A673 (cell line): ENCODE data around the gene LHFPL6. TPM values are rescaled to one million over a fixed set of nuclear protein-coding genes. Genes with fewer than 3 reads are reported as not detected.

Source experiments
- BruUV-seq: library from RNA; stranded (reverse); fragments of 400-500 nt; replicated peaks from 2 replicates; lab custom pipeline; 2021; lab: Mats Ljungman, UMichigan
- CTCF ChIA-PET: fragments of 300-600 bp; sonication (Branson Sonifier 250); formaldehyde crosslinking; loops from one replicate; lab custom pipeline; 2022; ENCODE audit warnings: antibody characterized with exemption; lab: Charles Lee
- POLR2A ChIA-PET: fragments of 300-600 bp; sonication (Branson Sonifier 250); formaldehyde crosslinking; loops from one replicate; lab custom pipeline; 2022; ENCODE audit warnings: antibody characterized with exemption; ENCODE audit not compliant: low non-redundant PET; lab: Charles Lee
- DNase-seq: peaks from one replicate; pipeline ENCODE4 v3.0.0-alpha.2; 2015; ENCODE audit warnings: low spot score
- H3K27ac ChIP-seq: fragments of 200-600 bp; sonication (generic); 2 replicates; pipeline ENCODE4 v1.5.1; 2016; ENCODE audit warnings: mixed run types, low read depth, mild to moderate bottlenecking, mixed read lengths, antibody characterized with exemption, low read length; ENCODE audit not compliant: poor library complexity, severe bottlenecking
- H3K27me3 ChIP-seq: fragments of 200-600 bp; sonication (generic); replicated peaks from 2 replicates; pipeline ENCODE4 v1.6.1; 2017; ENCODE audit warnings: mixed run types, low read depth, mild to moderate bottlenecking, mixed read lengths, antibody characterized with exemption, low read length; ENCODE audit not compliant: insufficient read depth, poor library complexity
- H3K36me3 ChIP-seq: fragments of 200-600 bp; sonication (generic); 2 replicates; pipeline ENCODE4 v1.6.1; 2016; ENCODE audit warnings: mixed run types, mild to moderate bottlenecking, mixed read lengths, antibody characterized with exemption, low read length; ENCODE audit not compliant: insufficient read depth, poor library complexity, severe bottlenecking
- H3K4me1 ChIP-seq: fragments of 200-600 bp; sonication (generic); 2 replicates; pipeline ENCODE4 v1.6.1; 2017; ENCODE audit warnings: mixed run types, mild to moderate bottlenecking, mixed read lengths, antibody characterized with exemption, low read length; ENCODE audit not compliant: insufficient read depth, poor library complexity, severe bottlenecking
- H3K4me3 ChIP-seq: fragments of 200-600 bp; sonication (generic); 2 replicates; pipeline ENCODE4 v1.5.1; 2016; ENCODE audit warnings: low read depth, mixed run types, mild to moderate bottlenecking, mixed read lengths, low read length; ENCODE audit not compliant: poor library complexity, severe bottlenecking
- H3K9me3 ChIP-seq: fragments of 200-600 bp; sonication (generic); 2 replicates; pipeline ENCODE4 v1.6.1; 2016; ENCODE audit warnings: mixed run types, low read depth, mild to moderate bottlenecking, mixed read lengths, antibody characterized with exemption, low read length; ENCODE audit not compliant: poor library complexity, severe bottlenecking
- CTCF ChIP-seq: fragments of 300-800, 200-600 bp; sonication (generic); conservative IDR thresholded peaks from 2 replicates; pipeline ENCODE4 v1.5.1; 2017; ENCODE audit warnings: low read depth, mild to moderate bottlenecking, antibody characterized with exemption, low read length, moderate library complexity, mixed read lengths
- EZH2 ChIP-seq: fragments of 200-600 bp; sonication (generic); IDR thresholded peaks from 2 replicates; pipeline ENCODE4 v1.6.1; 2017; ENCODE audit warnings: borderline replicate concordance, low read depth, mild to moderate bottlenecking, mixed read lengths, antibody characterized with exemption, low read length; ENCODE audit not compliant: poor library complexity, severe bottlenecking
- intact Hi-C: fragments of 100-400 bp; cut with micrococcal nuclease; formaldehyde crosslinking; loops from one replicate; pipeline ENCODE4 v1.10.0; 2022; ENCODE audit not compliant: unreplicated experiment
- total RNA-seq: library from RNA; stranded (reverse); gene quantifications from 2 replicates; pipeline ENCODE4 v1.2.3, GENCODE V29; 2021

The LHFPL6 gene
- total RNA-seq, 1 experiment from 2014 or later = 63.9 TPM

DNA sequence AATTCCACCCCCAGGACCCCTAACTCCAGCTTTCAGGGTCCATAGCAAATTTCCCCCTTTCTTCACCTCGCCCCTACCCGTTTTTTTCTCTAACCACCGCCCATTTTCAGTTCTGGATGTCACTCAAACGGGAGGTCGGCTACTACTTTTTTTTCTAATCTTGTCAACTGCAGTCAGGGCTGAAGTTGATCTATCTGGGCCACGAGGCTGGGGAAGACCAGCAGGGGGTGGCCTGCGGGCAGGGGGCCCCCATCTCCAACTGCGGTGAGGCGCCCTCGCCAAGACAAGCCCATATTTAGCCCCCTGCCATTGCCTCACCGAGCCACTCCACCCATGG lies 748 bp downstream of the LHFPL6 start:
- POLR2A ChIA-PET = no interaction called here
- intact Hi-C loops = loop anchor here (1.0 to 5.0 kb wide), 2 partner anchors 105 to 187 kb away; no protein-coding TSS in a partner anchor
- peaks cover 16% of the 10 kb centered on the region for H3K36me3 ChIP-seq
- CTCF ChIA-PET = interaction anchor here (1.0 to 1.8 kb wide), 2 partner anchors 10 to 14 kb away, joined by 7 read pairs; no protein-coding TSS in a partner anchor
- H3K9me3 ChIP-seq = no peaks in the 10 kb centered on the region
- peaks cover 25% of the 10 kb centered on the region for H3K4me1 ChIP-seq
- TF ChIP-seq EZH2 (no peak), CTCF (no peak)
- H3K4me3 ChIP-seq = peak overlapping the region; percentile 96
- H3K27me3 ChIP-seq = no peaks in the 10 kb centered on the region
- no TSS peak for BruUV-seq
- H3K27ac ChIP-seq = peak overlapping the region; percentile 90
- no peak for DNase-seq

DNA sequence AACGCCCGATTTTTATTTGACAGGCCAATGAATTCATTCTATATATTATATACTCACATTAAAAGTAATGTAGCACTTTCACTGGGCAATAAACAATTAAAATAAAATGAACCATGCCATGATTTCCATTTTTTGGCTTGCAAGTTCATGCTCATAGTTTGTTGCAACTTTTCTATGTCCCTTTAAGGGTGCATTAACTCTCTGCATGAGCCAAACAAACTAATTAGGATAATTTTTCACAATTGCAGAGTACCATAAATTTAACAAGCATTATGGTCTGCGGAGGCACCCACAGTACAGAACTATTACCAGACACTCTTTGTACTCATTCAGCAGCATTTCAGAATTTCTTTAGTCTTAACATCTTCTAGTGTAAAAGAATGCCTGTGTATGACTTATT lies 1.4 kb downstream of the LHFPL6 start:
- peaks cover 16% of the 10 kb centered on the region for H3K36me3 ChIP-seq
- DNase-seq = no peak
- TF ChIP-seq CTCF (no peak), EZH2 (no peak)
- no peaks in the 10 kb centered on the region for H3K27me3 ChIP-seq
- H3K27ac ChIP-seq = peak overlapping the region; percentile 90
- ChIA-PET POLR2A (no interaction called here), CTCF (no interaction called here)
- peaks cover 31% of the 10 kb centered on the region for H3K4me1 ChIP-seq
- no peaks in the 10 kb centered on the region for H3K9me3 ChIP-seq
- TSS peak; percentile 32 for BruUV-seq
- H3K4me3 ChIP-seq = peak overlapping the region; percentile 96
- intact Hi-C loops = loop anchor here (1.0 to 5.0 kb wide), 2 partner anchors 104 to 186 kb away; no protein-coding TSS in a partner anchor

DNA sequence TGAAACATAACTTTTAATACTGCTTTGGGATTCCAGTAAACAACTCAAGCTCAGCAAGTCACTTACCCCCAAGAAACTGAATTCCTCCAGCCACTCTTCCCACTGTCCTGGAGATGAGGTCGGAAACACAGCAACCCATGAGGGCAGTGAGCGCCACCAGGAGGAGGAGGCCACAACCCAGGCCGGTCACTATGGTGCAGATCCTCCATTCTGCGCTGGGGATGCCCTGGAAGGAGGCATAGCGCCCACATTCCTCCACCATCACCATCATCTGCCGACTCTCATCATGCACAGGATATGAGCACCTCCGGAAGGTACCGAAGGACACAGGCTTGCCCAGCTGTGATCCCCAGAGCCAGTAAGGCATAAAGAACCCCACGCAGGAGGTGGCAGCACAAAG lies 2.2 kb downstream of the LHFPL6 start:
- Histone ChIP-seq H3K4me3 (peak overlapping the region; percentile 96), H3K36me3 (peaks cover 16% of the 10 kb centered on the region), H3K9me3 (no peaks in the 10 kb centered on the region), H3K27me3 (no peaks in the 10 kb centered on the region), H3K4me1 (peaks cover 33% of the 10 kb centered on the region), H3K27ac (peak overlapping the region; percentile 4)
- peak; percentile 45 for DNase-seq
- ChIA-PET CTCF (no interaction called here), POLR2A (no interaction called here)
- TF ChIP-seq CTCF (peak; percentile 50), EZH2 (no peak)
- no TSS peak for BruUV-seq
- intact Hi-C loops = loop anchor here (1.0 to 5.0 kb wide), 2 partner anchors 103 to 230 kb away; no protein-coding TSS in a partner anchor
